ENCODE measurements around the gene CCL20.
"Not testable (repeated sequence)": the region's sequence is repeated elsewhere in the genome, so short reads cannot be mapped to it uniquely, and the experiment has no call there.

CCL20 gene

GRCh38 chr2:227813562-227814353 lies at the start of gene CCL20:
Gene CCL20 (plus strand): TSS chr2:227813842. CDS start chr2:227813912, 70 bp downstream.
- DNase-seq (ENCODE audit: extremely low spot score, insufficient read length, low read depth) (no peak), FAIRE-seq (no peak)

- DNase-seq (ENCODE audit: extremely low spot score, insufficient read length, low read depth) (no peak), FAIRE-seq (no peak)
These were observed 47.8 kb upstream of the CCL20 start for GRCh38 chr2:227765788-227766372.

GRCh38 chr2:227766373-227766883 lies 47.2 kb upstream of the CCL20 start:
- peak; percentile 53 for DNase-seq (ENCODE audit: extremely low spot score, insufficient read length, low read depth)
- peak; percentile 85 for FAIRE-seq

GRCh38 chr2:227767830-227768229 lies 45.8 kb upstream of the CCL20 start:
- DNase-seq (ENCODE audit: extremely low spot score, insufficient read length, low read depth) = no peak
- FAIRE-seq = no peak

GRCh38 chr2:227772197-227772661 lies 41.4 kb upstream of the CCL20 start:
- no peak for DNase-seq (ENCODE audit: extremely low spot score, insufficient read length, low read depth)
- no peak for FAIRE-seq

- FAIRE-seq (no peak), DNase-seq (ENCODE audit: extremely low spot score, insufficient read length, low read depth) (no peak)
These were observed 40.7 kb upstream of the CCL20 start for GRCh38 chr2:227772932-227773331.

- FAIRE-seq (peak; percentile 52), DNase-seq (ENCODE audit: extremely low spot score, insufficient read length, low read depth) (no peak)
These were observed 39.5 kb upstream of the CCL20 start for GRCh38 chr2:227774011-227774624.

- no peak for FAIRE-seq
- no peak for DNase-seq (ENCODE audit: extremely low spot score, insufficient read length, low read depth)
These were observed 38.5 kb upstream of the CCL20 start for GRCh38 chr2:227774895-227775842.

GRCh38 chr2:227780981-227781615 lies 32.5 kb upstream of the CCL20 start:
- no peak for FAIRE-seq

GRCh38 chr2:227781841-227782240 lies 31.8 kb upstream of the CCL20 start:
- FAIRE-seq (no peak), DNase-seq (ENCODE audit: extremely low spot score, insufficient read length, low read depth) (no peak)

More at GRCh38 chr2:227780981-227781615, 32.5 kb upstream of the CCL20 start:
- no peak for DNase-seq (ENCODE audit: extremely low spot score, insufficient read length, low read depth)

GRCh38 chr2:227782804-227783203 lies 30.8 kb upstream of the CCL20 start:
- FAIRE-seq = peak; percentile 60
- no peak for DNase-seq (ENCODE audit: extremely low spot score, insufficient read length, low read depth)

- FAIRE-seq (peak; percentile 99), DNase-seq (ENCODE audit: extremely low spot score, insufficient read length, low read depth) (peak; percentile 25)
These were observed 30.1 kb upstream of the CCL20 start for GRCh38 chr2:227783404-227784138.

- FAIRE-seq (no peak), DNase-seq (ENCODE audit: extremely low spot score, insufficient read length, low read depth) (no peak)
These were observed 28.3 kb upstream of the CCL20 start for GRCh38 chr2:227785293-227785692.

GRCh38 chr2:227788561-227789018 lies 25.1 kb upstream of the CCL20 start:
- DNase-seq (ENCODE audit: extremely low spot score, insufficient read length, low read depth) = no peak
- no peak for FAIRE-seq

GRCh38 chr2:227789803-227790202 lies 23.8 kb upstream of the CCL20 start:
- FAIRE-seq (no peak), DNase-seq (ENCODE audit: extremely low spot score, insufficient read length, low read depth) (no peak)

GRCh38 chr2:227793148-227793712 lies 20.4 kb upstream of the CCL20 start:
- no peak for DNase-seq (ENCODE audit: extremely low spot score, insufficient read length, low read depth)
- no peak for FAIRE-seq

GRCh38 chr2:227796045-227796711 lies 17.5 kb upstream of the CCL20 start:
- FAIRE-seq (no peak), DNase-seq (ENCODE audit: extremely low spot score, insufficient read length, low read depth) (no peak)

- not testable (repeated sequence) for DNase-seq (ENCODE audit: extremely low spot score, insufficient read length, low read depth); FAIRE-seq
These were observed 16.9 kb upstream of the CCL20 start for GRCh38 chr2:227796768-227797167.
